GM23338 (cell line): Measurements from ENCODE around the gene KRT37.

Experiments used
- CTCF ChIP-seq, 2 experiments: fragments of 200-600 bp in 1 of 2; sonication (generic) in 1 of 2; conservative IDR thresholded peaks; 2 replicates each; pipeline versions ENCODE4 v1.5.1 to v1.6.1; 2016 to 2017; ENCODE audit warnings: antibody characterized with exemption in 2 of 2, low read depth in 2 of 2, mild to moderate bottlenecking in 2 of 2, moderate library complexity in 1 of 2
- EZH2 ChIP-seq: fragments of 200-600 bp; sonication (generic); IDR thresholded peaks from one replicate; pipeline ENCODE4 v1.8.0; 2017; ENCODE audit warnings: antibody characterized with exemption, mild to moderate bottlenecking, low read depth; ENCODE audit not compliant: unreplicated experiment
- JUNB ChIP-seq: IDR thresholded peaks from one replicate; pipeline ENCODE4 v1.6.1; 2016; ENCODE audit warnings: antibody characterized with exemption; ENCODE audit not compliant: unreplicated experiment
- POLR2AphosphoS5 ChIP-seq: IDR thresholded peaks from 2 replicates; pipeline ENCODE4 v1.6.1; 2016; ENCODE audit warnings: antibody characterized with exemption, low read depth
- REST ChIP-seq: IDR thresholded peaks from one replicate; pipeline ENCODE4 v1.6.1; 2018; ENCODE audit warnings: antibody characterized with exemption; ENCODE audit not compliant: unreplicated experiment
- STAT1 ChIP-seq: IDR thresholded peaks from one replicate; pipeline ENCODE4 v1.6.1; 2016; ENCODE audit warnings: antibody characterized with exemption; ENCODE audit not compliant: unreplicated experiment
- TF ChIP-seq, protein P1 (sequence below): IDR thresholded peaks from 2 replicates; pipeline ENCODE4 v1.6.1; 2016; ENCODE audit warnings: antibody characterized with exemption

DNA sequence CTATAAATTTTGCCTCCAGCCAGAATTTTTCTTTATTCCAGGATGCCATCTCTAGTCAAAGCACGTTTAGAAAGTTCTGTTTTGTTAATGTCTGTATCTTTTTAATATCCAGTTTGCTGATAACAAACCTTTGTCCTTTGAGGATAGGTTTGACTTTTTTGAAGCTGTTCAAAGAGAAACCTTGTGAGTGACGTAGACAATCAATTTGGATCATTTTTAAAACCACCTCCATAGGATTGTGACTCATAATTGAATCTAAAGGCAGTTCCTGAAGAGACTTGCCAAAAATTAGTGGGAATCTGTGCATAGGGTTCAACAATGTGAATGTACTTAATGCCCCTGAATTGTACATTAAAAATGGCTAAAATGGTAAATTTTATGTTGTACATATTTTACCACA, 32.9 kb downstream of the KRT37 start:
- TF ChIP-seq, protein P1, sequence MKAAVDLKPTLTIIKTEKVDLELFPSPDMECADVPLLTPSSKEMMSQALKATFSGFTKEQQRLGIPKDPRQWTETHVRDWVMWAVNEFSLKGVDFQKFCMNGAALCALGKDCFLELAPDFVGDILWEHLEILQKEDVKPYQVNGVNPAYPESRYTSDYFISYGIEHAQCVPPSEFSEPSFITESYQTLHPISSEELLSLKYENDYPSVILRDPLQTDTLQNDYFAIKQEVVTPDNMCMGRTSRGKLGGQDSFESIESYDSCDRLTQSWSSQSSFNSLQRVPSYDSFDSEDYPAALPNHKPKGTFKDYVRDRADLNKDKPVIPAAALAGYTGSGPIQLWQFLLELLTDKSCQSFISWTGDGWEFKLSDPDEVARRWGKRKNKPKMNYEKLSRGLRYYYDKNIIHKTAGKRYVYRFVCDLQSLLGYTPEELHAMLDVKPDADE, result no peak
- no peak for TF ChIP-seq CTCF (conservative IDR thresholded peaks at IDR 0.05; ENCODE audit: low read depth in 2 of 2)
- TF ChIP-seq POLR2AphosphoS5, result no peak
- no peak for TF ChIP-seq EZH2
- no peak for TF ChIP-seq REST
- TF ChIP-seq JUNB, result no peak
- no peak for TF ChIP-seq STAT1
